ENCODE results near the gene UBE3D. TPM values are rescaled to one million over a fixed set of nuclear protein-coding genes. Genes with fewer than 3 reads are reported as not detected.

The UBE3D gene
- total and polyA plus RNA-seq, 2 donors (not counting 1 experiment from before 2014, with no cell fraction given): 3.3 to 11.5 TPM

- peak overlapping the region; percentile 21 for H3K4me2 ChIP-seq (replicated peaks; ENCODE audit: low read depth, low read length, poor library complexity, severe bottlenecking)
- ChIA-PET POLR2A (no interaction called here), CTCF (no interaction called here)
- peaks cover 33% of the 10 kb centered on the region for H3K79me2 ChIP-seq (ENCODE audit: control insufficient read depth, insufficient read depth, low read length)
- intact Hi-C loops (cut with micrococcal nuclease): no loop called here
- H3K9me3 ChIP-seq (ENCODE audit: control extremely low read depth in 1 of 3, control insufficient read depth in 2 of 3, insufficient read depth in 1 of 3, low read length in 2 of 3): no peaks in the 10 kb centered on the region
- H3K4me1 ChIP-seq (ENCODE audit: control insufficient read depth in 2 of 2, insufficient read depth in 2 of 2, low read length in 2 of 2): peaks cover 6 to 7% of the 10 kb centered on the region in 2 donors
- TF ChIP-seq EZH2 (IDR thresholded peaks at IDR 0.05; ENCODE audit: borderline replicate concordance, insufficient read depth, low read depth, low read length, poor library complexity, severe bottlenecking) (no peak), CTCF (IDR thresholded peaks at IDR 0.05) (no peak)
- no peak for DNase-seq
- peak overlapping the region; percentile 6 for H3K27ac Mint-ChIP-seq
- H3K4me3 ChIP-seq (ENCODE audit: control extremely low read depth in 1 of 5, extremely low read depth in 1 of 5, insufficient read depth in 1 of 5, low read depth in 2 of 5, low read length in 4 of 5): peak overlapping the region in 1 of 5 experiments; percentile 13
- H3K9ac ChIP-seq (ENCODE audit: low read length): peak overlapping the region; percentile 2
- no peak for ATAC-seq (ENCODE audit: low read depth)
- no peaks in the 10 kb centered on the region for H3K27me3 Mint-ChIP-seq
- no peaks in the 10 kb centered on the region for H3K36me3 ChIP-seq (replicated peaks in 1 of 2; ENCODE audit: control extremely low read depth in 1 of 2, control insufficient read depth in 1 of 2, extremely low read depth in 1 of 2, insufficient read depth in 2 of 2, low read length in 1 of 2)
- H3K9me3 Mint-ChIP-seq (ENCODE audit: insufficient read depth): no peaks in the 10 kb centered on the region
- H3K4me3 Mint-ChIP-seq: peak overlapping the region; percentile 11
- peaks cover 5% of the 10 kb centered on the region for H4K20me1 ChIP-seq (ENCODE audit: control insufficient read depth, insufficient read depth, low read length, poor library complexity, severe bottlenecking)
- no peak overlapping the region for H2AFZ ChIP-seq (ENCODE audit: insufficient read depth, low read depth, low read length, poor library complexity, severe bottlenecking)
- no peak overlapping the region for H3K27ac ChIP-seq (ENCODE audit: low read length in 2 of 2)
- H3K27me3 ChIP-seq (replicated peaks in 1 of 4; ENCODE audit: control extremely low read depth in 1 of 4, control insufficient read depth in 3 of 4, insufficient read depth in 4 of 4, low read length in 3 of 4): no peaks in the 10 kb centered on the region
- 75% methylated on average over 2 of the region's 2 CpGs for WGBS (ENCODE audit: insufficient coverage)
- H3K4me1 Mint-ChIP-seq: peaks cover 22% of the 10 kb centered on the region
These were observed 21.1 kb upstream of the UBE3D start for GRCh38 chr6:83086751-83087150.

- no peak overlapping the region for H3K27ac ChIP-seq (ENCODE audit: low read length in 2 of 2)
- ATAC-seq (ENCODE audit: low read depth) (no peak), DNase-seq (no peak)
- intact Hi-C loops (cut with micrococcal nuclease): no loop called here
- H3K9me3 Mint-ChIP-seq (ENCODE audit: insufficient read depth): no peaks in the 10 kb centered on the region
- peaks cover 39% of the 10 kb centered on the region for H3K4me1 Mint-ChIP-seq
- peaks cover 43% of the 10 kb centered on the region for H3K79me2 ChIP-seq (ENCODE audit: control insufficient read depth, insufficient read depth, low read length)
- no peak overlapping the region for H2AFZ ChIP-seq (ENCODE audit: insufficient read depth, low read depth, low read length, poor library complexity, severe bottlenecking)
- no peaks in the 10 kb centered on the region for H3K9me3 ChIP-seq (ENCODE audit: control extremely low read depth in 1 of 3, control insufficient read depth in 2 of 3, insufficient read depth in 1 of 3, low read length in 2 of 3)
- H3K36me3 ChIP-seq (replicated peaks in 1 of 2; ENCODE audit: control extremely low read depth in 1 of 2, control insufficient read depth in 1 of 2, extremely low read depth in 1 of 2, insufficient read depth in 2 of 2, low read length in 1 of 2): no peaks in the 10 kb centered on the region
- H3K4me3 ChIP-seq (ENCODE audit: control extremely low read depth in 1 of 5, extremely low read depth in 1 of 5, insufficient read depth in 1 of 5, low read depth in 2 of 5, low read length in 4 of 5): no peak overlapping the region
- no peak overlapping the region for H3K9ac ChIP-seq (ENCODE audit: low read length)
- WGBS (ENCODE audit: insufficient coverage): no CpG with 5 or more reads among the region's 1 CpG
- no peak overlapping the region for H3K27ac Mint-ChIP-seq
- no peaks in the 10 kb centered on the region for H3K27me3 Mint-ChIP-seq
- peaks cover 6 to 7% of the 10 kb centered on the region in 2 donors for H3K4me1 ChIP-seq (ENCODE audit: control insufficient read depth in 2 of 2, insufficient read depth in 2 of 2, low read length in 2 of 2)
- no peaks in the 10 kb centered on the region for H3K27me3 ChIP-seq (replicated peaks in 1 of 4; ENCODE audit: control extremely low read depth in 1 of 4, control insufficient read depth in 3 of 4, insufficient read depth in 4 of 4, low read length in 3 of 4)
- H4K20me1 ChIP-seq (ENCODE audit: control insufficient read depth, insufficient read depth, low read length, poor library complexity, severe bottlenecking): peaks cover 8% of the 10 kb centered on the region
- no peak overlapping the region for H3K4me3 Mint-ChIP-seq
- TF ChIP-seq CTCF (IDR thresholded peaks at IDR 0.05): no peak
- TF ChIP-seq EZH2 (IDR thresholded peaks at IDR 0.05; ENCODE audit: borderline replicate concordance, insufficient read depth, low read depth, low read length, poor library complexity, severe bottlenecking): no peak
- CTCF ChIA-PET: interaction anchor here (1.7 kb wide), 1 partner anchor 18 kb away, joined by 5 read pairs; the partner anchor contains the start of gene UBE3D
- POLR2A ChIA-PET: no interaction called here
- no peak overlapping the region for H3K4me2 ChIP-seq (replicated peaks; ENCODE audit: low read depth, low read length, poor library complexity, severe bottlenecking)
These were observed 17.8 kb upstream of the UBE3D start for GRCh38 chr6:83083476-83083875.

Measured in B cell (primary cell).